ENCODE data around the gene MMP24OS. TPM values are rescaled to one million over a fixed set of nuclear protein-coding genes. Genes with fewer than 3 reads are reported as not detected.

The MMP24OS gene
- total RNA-seq, 1 donor from 2014 or later: 26.2 TPM

DNA sequence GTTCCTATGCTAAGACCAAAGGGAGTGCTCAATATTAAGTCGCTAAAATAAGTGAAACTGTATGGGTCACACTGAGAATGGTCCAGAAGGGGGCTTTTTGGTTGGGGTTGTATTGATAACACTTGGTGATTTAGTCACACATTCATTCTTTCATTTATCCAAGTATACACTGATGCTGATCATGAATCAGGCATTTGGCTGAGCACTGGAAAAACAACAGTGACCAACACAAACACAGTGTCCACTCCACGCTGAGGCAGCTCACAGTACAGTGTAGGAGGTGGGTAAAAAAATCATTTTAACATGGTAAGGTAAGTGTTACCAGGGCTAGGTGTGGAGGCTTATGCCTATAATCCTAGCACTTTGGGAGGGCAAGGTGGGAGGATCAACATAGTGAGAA, 23.5 kb upstream of the MMP24OS start:
- H3K36me3 Mint-ChIP-seq (ENCODE audit: low read depth): peaks cover 3% of the 10 kb centered on the region
- no peak overlapping the region for H3K4me3 Mint-ChIP-seq
- no peaks in the 10 kb centered on the region for H3K9me3 Mint-ChIP-seq
- no peaks in the 10 kb centered on the region for H3K27me3 Mint-ChIP-seq
- intact Hi-C loops (cut with micrococcal nuclease): loop anchor here (10.0 kb wide), 1 partner anchor 313 kb away; the partner anchor contains the start of gene SPAG4
- H3K4me1 Mint-ChIP-seq: peaks cover 27% of the 10 kb centered on the region
- no peak for DNase-seq
- no peak overlapping the region for H3K27ac Mint-ChIP-seq

DNA sequence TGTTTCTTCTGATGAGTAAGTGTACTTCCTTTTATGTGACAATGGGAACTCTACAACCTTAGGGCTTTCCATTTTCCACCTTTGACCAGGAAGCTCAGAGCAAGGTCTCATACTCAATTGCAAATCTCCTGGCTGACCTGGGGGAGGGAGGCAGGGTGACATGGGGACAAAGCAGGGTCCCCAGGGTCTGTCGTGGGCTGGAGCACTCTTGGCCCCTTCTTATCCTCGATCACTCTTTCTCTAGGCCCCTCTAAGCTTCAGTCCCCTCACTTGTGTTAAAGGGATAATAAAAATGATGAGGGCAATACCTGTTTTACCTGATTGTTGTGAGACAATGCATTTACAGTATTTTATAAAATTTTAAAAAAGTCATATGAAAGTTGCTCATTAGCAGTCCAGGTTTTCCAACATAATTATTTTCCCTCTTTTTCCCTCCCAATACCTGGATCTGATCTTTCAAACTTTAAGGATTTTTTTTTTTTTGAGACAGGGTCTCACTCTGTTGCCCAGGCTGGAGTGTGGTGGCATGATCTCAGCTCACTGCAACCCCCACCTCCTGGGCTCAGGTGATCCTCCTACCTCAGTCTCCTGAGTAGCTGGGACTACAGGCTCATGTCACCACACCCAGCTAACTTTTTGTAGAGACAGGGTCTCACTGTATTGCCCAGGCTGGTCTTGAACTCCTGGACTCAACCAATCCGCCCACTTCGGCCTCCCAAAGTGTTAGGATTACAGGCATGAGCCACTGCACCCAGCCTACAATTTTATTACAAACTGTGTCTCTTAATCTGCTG, 22.7 kb upstream of the MMP24OS start:
- peaks cover 1% of the 10 kb centered on the region for H3K27me3 Mint-ChIP-seq
- no peaks in the 10 kb centered on the region for H3K9me3 Mint-ChIP-seq
- no peak for DNase-seq
- intact Hi-C loops (cut with micrococcal nuclease): loop anchor here (10.0 kb wide), 1 partner anchor 314 kb away; the partner anchor contains the start of gene SPAG4
- no peak overlapping the region for H3K4me3 Mint-ChIP-seq
- H3K4me1 Mint-ChIP-seq: peaks cover 20% of the 10 kb centered on the region
- H3K27ac Mint-ChIP-seq: no peak overlapping the region
- no peaks in the 10 kb centered on the region for H3K36me3 Mint-ChIP-seq (ENCODE audit: low read depth)

DNA sequence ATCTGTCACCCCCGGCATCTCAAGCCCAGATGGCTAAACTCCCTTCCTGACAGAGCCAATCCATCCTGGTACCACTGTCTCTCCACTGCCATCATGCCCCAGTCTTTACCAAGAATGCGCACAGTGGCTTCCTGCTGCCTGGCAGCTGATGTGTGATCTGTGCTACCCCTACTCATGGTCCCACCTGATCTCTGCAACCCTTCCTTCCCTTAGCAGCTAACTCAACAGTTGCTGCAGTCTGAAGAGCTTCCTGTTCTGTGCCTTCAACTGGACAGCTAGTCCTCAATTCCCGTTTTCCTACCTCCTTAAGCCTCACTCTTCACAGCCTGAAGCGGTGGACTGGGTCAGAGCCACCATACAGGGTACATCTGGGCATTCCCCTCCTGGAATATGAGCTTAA, 21.9 kb upstream of the MMP24OS start:
- H3K4me3 Mint-ChIP-seq: no peak overlapping the region
- DNase-seq: no peak
- H3K36me3 Mint-ChIP-seq (ENCODE audit: low read depth): no peaks in the 10 kb centered on the region
- H3K4me1 Mint-ChIP-seq: peaks cover 13% of the 10 kb centered on the region
- H3K27me3 Mint-ChIP-seq: peaks cover 3% of the 10 kb centered on the region
- intact Hi-C loops (cut with micrococcal nuclease): loop anchor here (10.0 kb wide), 1 partner anchor 315 kb away; the partner anchor contains the start of gene SPAG4
- H3K9me3 Mint-ChIP-seq: no peaks in the 10 kb centered on the region
- H3K27ac Mint-ChIP-seq: no peak overlapping the region

DNA sequence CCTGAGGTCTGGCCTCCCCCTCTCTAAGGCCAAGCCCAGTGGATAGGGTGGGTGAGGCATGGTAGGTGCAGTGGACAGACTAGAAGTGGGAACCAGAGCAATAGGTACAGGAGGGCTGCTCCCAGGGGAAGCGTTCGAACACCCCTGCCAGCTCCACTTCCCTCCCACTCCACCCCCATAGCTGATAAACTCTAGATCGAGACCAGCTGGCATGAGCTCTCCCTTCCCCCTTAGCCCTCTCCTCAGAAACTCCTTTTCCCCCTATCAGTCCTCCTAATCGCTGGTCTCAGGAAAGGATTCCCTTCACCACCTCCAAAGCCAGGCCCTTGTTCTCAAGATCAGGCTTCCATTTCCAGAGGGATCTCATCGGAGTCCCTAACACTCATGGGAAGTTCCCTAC, 20.3 kb upstream of the MMP24OS start:
- H3K4me1 Mint-ChIP-seq: no peaks in the 10 kb centered on the region
- H3K27ac Mint-ChIP-seq: no peak overlapping the region
- no peaks in the 10 kb centered on the region for H3K36me3 Mint-ChIP-seq (ENCODE audit: low read depth)
- intact Hi-C loops (cut with micrococcal nuclease): no loop called here
- no peak overlapping the region for H3K4me3 Mint-ChIP-seq
- no peak for DNase-seq
- H3K27me3 Mint-ChIP-seq: peaks cover 8% of the 10 kb centered on the region
- H3K9me3 Mint-ChIP-seq: no peaks in the 10 kb centered on the region

DNA sequence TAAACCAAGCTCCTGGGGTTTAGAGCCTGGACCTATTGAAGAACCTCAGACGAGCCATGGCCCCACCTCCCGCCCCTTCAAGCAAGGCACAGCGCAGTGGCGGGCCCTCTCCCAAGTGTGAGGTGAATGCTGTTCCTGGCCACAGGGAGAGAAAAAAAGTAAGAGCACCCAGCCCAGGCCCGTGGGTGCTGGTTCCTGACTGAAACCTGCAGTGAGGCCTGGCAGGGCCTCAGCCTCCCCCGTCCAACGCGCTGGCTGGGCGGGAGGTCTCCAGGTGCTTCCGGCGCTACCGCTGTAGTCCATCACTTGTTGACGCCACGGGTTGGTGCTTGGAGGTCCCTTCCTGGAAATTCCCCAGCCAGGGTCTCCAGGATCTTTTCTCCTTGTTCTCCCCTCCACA, 19.8 kb upstream of the MMP24OS start:
- H3K36me3 Mint-ChIP-seq (ENCODE audit: low read depth): no peaks in the 10 kb centered on the region
- no peak overlapping the region for H3K4me3 Mint-ChIP-seq
- H3K27ac Mint-ChIP-seq: no peak overlapping the region
- DNase-seq: no peak
- H3K27me3 Mint-ChIP-seq: peaks cover 10% of the 10 kb centered on the region
- no peaks in the 10 kb centered on the region for H3K9me3 Mint-ChIP-seq
- H3K4me1 Mint-ChIP-seq: no peaks in the 10 kb centered on the region
- intact Hi-C loops (cut with micrococcal nuclease): no loop called here

DNA sequence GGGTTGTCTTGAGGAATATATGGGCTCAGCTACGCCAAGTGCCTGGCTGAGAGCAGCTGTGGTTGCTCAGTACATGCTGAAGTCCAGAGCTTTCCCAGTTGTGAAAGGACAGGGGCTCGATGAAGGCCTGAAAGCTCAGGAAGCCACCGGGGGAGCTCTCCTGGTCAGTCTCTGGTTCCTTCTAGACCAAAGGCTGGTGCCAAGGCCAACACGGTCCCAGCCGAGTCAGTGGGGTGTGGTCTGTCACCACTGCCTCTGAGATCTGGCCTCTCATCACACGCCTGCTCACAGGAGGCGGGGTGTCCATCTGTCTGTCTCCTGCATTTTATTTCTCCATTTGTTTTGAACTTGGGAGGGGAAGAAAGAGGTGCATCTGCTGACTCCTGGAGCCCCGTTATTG, 19.2 kb upstream of the MMP24OS start:
- no peak overlapping the region for H3K4me3 Mint-ChIP-seq
- no peak for DNase-seq
- peaks cover 11% of the 10 kb centered on the region for H3K27me3 Mint-ChIP-seq
- no peaks in the 10 kb centered on the region for H3K4me1 Mint-ChIP-seq
- H3K27ac Mint-ChIP-seq: no peak overlapping the region
- no peaks in the 10 kb centered on the region for H3K9me3 Mint-ChIP-seq
- H3K36me3 Mint-ChIP-seq (ENCODE audit: low read depth): no peaks in the 10 kb centered on the region
- intact Hi-C loops (cut with micrococcal nuclease): no loop called here

DNA sequence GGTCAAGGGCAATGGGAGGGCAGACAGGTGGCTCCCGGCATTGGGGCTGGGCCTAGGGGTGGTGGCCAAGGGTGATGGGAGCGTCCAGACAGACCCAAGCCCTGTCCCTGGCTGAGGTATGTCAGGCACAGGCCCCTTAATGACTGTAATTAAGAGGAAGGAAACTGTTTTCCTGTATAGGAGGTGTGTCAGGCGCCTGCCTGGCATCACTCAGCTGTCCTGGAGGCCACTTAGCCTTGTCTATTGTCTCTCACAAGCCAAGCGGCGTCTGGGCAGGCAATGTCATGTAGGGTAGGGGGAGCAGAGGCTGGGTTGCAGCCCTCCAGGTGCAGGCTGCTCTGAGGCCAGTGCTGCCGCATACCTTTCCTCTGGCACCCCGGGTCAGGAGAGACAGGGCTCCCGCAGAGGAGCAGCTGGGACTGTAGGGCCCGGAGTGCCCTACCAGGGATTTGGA, 18.2 kb upstream of the MMP24OS start:
- H3K4me1 Mint-ChIP-seq: no peaks in the 10 kb centered on the region
- no peaks in the 10 kb centered on the region for H3K36me3 Mint-ChIP-seq (ENCODE audit: low read depth)
- intact Hi-C loops (cut with micrococcal nuclease): no loop called here
- peaks cover 12% of the 10 kb centered on the region for H3K27me3 Mint-ChIP-seq
- H3K9me3 Mint-ChIP-seq: no peaks in the 10 kb centered on the region
- no peak overlapping the region for H3K4me3 Mint-ChIP-seq
- no peak overlapping the region for H3K27ac Mint-ChIP-seq
- no peak for DNase-seq

DNA sequence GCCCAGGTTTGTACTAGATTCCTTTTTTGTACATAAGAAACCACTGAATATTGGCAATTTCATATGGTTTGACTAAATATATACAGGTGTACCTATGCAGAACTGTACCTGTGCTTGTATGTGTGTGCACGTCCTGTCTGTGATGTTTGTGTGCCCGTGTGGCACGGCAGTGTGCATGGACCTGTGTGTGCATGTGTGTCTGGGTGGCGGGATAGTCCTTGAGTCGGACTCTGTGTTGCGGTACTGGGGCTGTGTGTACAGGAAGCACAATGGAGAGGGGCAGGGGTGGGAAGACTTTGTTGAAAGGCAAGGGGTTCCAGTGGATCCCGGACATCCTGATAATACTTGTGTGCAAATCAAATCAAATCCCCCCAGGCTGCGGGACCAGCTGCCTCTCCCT, 17.8 kb upstream of the MMP24OS start:
- Mint-ChIP-seq H3K4me1 (no peaks in the 10 kb centered on the region), H3K27me3 (peaks cover 13% of the 10 kb centered on the region), H3K36me3 (ENCODE audit: low read depth) (no peaks in the 10 kb centered on the region), H3K4me3 (no peak overlapping the region), H3K9me3 (no peaks in the 10 kb centered on the region), H3K27ac (no peak overlapping the region)
- DNase-seq: no peak
- intact Hi-C loops (cut with micrococcal nuclease): no loop called here

DNA sequence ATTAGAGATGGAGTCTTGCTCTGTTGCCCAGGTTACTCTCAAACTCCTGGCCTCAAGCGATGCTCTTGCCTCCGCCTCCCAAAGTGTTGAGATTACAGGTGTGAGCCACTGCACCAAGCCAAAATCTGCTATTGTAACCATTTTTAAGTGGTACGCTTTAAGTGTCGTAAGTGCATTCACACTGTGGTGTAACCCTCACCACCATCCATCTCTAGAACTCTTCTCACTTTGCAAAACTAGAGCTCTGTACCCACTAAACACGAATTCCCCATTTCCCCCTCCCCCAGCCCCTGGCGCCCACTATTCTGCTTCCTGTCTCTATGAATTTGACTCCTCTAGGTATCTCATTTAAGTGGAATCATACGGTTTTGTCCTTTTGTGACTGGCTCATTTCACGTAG, 17.1 kb upstream of the MMP24OS start:
- intact Hi-C loops (cut with micrococcal nuclease): no loop called here
- Mint-ChIP-seq H3K27ac (no peak overlapping the region), H3K4me3 (no peak overlapping the region), H3K9me3 (no peaks in the 10 kb centered on the region), H3K36me3 (ENCODE audit: low read depth) (no peaks in the 10 kb centered on the region), H3K27me3 (peaks cover 13% of the 10 kb centered on the region), H3K4me1 (no peaks in the 10 kb centered on the region)
- no peak for DNase-seq

DNA sequence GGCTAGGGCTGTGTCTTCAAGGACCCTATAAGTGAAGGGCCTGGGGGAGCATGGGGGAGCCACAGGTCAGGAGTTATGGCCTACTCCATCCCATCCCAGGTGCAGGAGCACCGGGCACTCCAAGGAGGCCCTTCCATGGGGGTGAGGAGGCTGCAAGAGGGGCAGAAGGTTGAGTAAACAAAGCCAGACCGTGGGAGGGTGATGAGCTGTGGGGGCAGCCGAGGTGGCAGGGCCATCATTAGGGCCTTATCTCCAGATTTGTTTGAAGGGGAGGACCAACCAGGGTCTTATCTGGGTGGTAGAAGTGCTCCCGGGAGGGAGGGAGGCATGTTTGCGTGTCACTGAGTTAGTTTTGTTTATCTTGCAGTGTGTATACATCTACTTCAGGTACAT, 16.4 kb upstream of the MMP24OS start:
- no peak for DNase-seq

DNA sequence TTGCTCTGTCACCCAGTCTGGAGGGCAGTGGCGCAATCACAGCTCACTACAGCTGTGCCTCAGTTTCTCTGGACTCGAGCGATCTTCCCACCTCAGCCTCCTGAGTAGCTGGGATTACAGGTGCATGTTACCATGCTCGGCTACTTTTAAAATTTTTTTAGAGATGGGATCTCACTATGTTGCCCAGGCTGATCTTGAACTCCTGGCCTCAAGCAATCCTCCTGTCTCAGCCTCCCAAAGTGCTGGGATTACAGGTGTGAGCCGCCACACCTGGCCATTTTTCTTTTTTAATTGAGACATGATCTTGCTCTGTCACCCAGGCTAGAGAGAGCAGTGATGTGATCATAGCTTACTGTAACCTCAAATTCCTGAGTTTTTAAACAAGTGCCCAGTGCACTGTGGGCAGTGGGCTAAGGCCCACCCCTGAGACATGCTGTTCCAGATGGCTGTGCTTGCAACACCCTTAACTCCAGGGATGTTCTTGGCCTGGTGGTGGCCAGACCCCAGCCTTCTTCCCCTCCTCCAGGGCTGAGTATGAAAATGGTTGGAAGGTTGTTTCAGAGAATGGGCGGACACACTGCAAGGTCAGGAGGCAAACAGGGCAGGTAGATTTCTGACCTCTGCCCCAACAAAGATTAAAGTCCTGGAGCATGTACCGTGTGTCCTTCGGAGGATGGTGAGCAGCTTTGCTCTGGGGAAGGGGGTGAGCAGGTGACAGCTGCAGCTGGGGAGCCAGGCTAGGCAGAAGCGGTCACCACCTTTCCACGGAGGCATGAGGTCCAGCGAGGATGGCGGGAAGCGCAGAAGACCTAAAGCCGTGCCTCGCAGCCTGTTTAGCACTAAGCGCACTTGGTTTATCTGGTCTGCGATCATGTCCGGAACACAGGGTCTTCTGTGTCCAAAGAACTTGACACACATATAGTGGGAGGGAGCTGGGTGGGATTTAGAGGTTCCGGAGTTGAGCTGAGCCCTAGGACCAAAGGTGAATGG, 15.7 kb upstream of the MMP24OS start:
- H3K27me3 Mint-ChIP-seq: peaks cover 13% of the 10 kb centered on the region
- intact Hi-C loops (cut with micrococcal nuclease): no loop called here
- H3K4me1 Mint-ChIP-seq: no peaks in the 10 kb centered on the region
- H3K36me3 Mint-ChIP-seq (ENCODE audit: low read depth): no peaks in the 10 kb centered on the region
- DNase-seq: no peak
- no peak overlapping the region for H3K4me3 Mint-ChIP-seq
- no peaks in the 10 kb centered on the region for H3K9me3 Mint-ChIP-seq
- no peak overlapping the region for H3K27ac Mint-ChIP-seq

More for the DNA sequence above, 16.4 kb upstream of the MMP24OS start:
- Mint-ChIP-seq H3K4me3 (no peak overlapping the region), H3K9me3 (no peaks in the 10 kb centered on the region), H3K27me3 (peaks cover 13% of the 10 kb centered on the region), H3K36me3 (ENCODE audit: low read depth) (no peaks in the 10 kb centered on the region), H3K4me1 (no peaks in the 10 kb centered on the region), H3K27ac (no peak overlapping the region)
- intact Hi-C loops (cut with micrococcal nuclease): no loop called here

DNA sequence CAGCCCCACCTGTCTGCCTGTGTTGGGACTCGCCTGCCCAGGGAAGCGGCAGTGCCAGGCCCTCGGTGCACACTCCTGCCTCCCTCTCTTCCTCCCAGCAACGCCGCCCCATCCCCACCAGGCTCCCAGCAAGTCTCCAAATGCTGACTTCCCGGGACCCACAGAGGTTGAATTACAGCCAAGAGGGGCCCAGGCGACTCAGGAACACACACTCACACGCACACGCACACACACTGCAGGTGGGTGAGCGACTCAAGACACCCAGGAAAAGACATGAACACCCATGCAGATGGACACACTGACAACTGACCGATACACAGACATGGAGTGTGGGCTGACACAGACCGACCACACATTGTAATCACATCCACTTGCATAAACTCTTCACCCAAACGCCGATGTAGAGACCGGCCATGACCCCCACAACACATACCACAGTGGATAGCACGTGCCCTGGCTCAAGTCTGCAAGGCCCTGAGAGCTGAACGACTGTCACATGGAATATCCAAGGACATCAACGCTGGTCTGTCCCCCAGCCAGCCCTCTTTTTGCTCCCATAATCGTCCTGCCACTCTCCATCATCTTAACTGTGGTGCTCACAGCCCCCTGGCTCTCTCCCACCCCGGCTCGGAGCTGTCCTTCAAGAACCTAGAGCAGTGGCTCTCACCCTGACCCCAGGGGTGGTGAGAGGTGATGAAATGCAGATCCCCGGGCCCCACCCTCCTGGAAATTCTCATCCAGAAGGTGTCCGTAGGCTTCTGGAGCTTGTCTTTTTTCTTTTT, 14.8 kb upstream of the MMP24OS start:
- no peaks in the 10 kb centered on the region for H3K36me3 Mint-ChIP-seq (ENCODE audit: low read depth)
- DNase-seq: no peak
- intact Hi-C loops (cut with micrococcal nuclease): no loop called here
- no peaks in the 10 kb centered on the region for H3K4me1 Mint-ChIP-seq
- H3K4me3 Mint-ChIP-seq: no peak overlapping the region
- no peak overlapping the region for H3K27ac Mint-ChIP-seq
- H3K9me3 Mint-ChIP-seq: no peaks in the 10 kb centered on the region
- peaks cover 13% of the 10 kb centered on the region for H3K27me3 Mint-ChIP-seq

DNA sequence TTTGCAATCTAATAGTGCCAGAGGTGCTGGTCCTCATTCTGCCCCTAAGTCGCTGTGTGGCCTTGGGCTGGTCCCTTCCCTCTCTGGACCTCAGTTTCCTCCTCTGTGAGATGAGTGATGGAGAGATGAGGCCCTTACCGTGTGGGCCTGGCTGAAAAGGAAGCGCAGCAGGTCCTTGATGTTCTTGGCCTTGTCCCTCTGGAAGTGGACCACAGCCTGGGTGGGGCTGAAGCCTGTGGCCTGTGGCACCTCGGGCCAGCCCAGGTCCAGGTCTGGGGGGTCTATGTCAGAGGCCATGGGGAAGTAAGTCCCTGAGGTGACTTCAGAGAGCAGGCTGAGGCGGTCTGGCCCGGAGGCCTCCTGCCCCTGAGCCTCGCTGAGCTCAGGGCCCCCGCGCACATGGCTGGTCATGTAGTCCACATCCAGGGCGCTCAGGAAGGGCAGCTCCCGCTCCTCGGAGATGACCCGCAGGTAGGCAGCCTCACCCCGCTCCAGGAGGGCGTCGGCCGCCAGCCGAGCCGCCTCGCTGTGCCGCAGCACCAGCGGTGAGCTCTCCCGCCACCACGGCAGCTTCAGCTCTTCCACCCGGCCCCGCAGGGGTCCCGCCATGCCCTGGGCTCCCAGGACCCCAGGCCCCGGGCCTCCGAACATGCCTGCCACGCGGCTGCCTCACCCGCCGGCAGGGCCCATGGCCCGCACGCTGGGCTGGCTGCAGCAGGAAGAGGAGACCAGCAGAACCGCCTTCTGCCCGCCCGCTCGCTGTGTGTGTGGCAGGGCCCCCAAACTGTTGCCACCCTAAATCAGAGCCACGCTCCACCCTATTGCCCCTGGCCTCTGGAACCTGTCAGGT, 14.0 kb upstream of the MMP24OS start, which contains the start of gene FAM83C:
FAM83C (minus strand) TSS at position 772 of the 850 bp plus-strand sequence; CDS start at position 651, 121 bp downstream.
- Mint-ChIP-seq H3K27ac (no peak within 1 kb of the TSS), H3K36me3 (ENCODE audit: low read depth) (no peaks in the 10 kb centered on the region), H3K9me3 (no peaks in the 10 kb centered on the region), H3K4me3 (no peak within 1 kb of the TSS), H3K27me3 (peaks cover 13% of the 10 kb centered on the region), H3K4me1 (no peaks in the 10 kb centered on the region)
- intact Hi-C loops (cut with micrococcal nuclease): no loop called here
- no peak for DNase-seq

Data from activated CD4-positive, alpha-beta T cell treated with anti-CD3 and anti-CD28 coated beads, Interleukin-2, amount 10 ng/mL, durations not matched to agents 24 days and 14 days (primary cell).